Fibroblast of mammary gland (primary cell): ENCODE measurements around the gene CCNL2.

Experiments
- DNase-seq: peaks from one replicate; pipeline ENCODE4 v3.0.0-alpha.2; 2010; ENCODE audit warnings: low read depth
- H3K4me3 ChIP-seq: 2 replicates; pipeline ENCODE4 v1.5.1; 2011; ENCODE audit warnings: low read depth, mild to moderate bottlenecking, low read length, moderate library complexity; ENCODE audit not compliant: control insufficient read depth
- TF ChIP-seq, protein P1 (sequence below): conservative IDR thresholded peaks from 2 replicates; pipeline ENCODE4 v1.5.1; 2011; ENCODE audit warnings: low read depth, low read length, inconsistent platforms; ENCODE audit not compliant: control insufficient read depth, insufficient read depth

Gene CCNL2

DNA sequence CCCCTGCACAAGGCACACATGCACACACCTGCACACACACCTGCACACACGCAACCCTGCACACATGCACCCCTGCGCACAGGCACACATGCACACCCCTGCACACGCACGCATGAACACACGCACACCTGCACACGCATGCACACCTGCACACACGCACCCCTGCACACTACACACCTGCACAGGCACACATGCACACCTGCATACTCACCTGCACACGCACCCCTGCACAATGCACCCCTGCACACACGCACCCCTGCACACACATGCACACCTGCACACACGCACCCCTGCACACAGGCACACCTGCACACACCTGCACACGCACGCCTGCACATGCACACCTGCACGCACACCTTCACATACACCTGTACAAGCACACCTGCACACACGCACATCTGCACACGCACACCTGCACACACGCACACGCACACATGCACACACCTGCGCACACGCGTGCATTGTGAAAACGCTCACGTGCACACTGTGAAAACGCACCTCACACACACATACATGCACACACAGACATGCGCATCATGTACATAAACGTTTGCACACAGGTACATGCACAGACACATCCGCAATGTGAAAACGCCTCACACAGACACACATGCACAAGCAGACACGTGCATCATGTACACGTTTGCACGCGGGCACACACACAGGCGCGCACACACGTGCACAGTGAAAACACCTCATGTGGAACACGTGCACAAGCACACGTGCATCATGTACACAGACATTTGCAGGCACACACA is 58.2 kb downstream of the CCNL2 start:
- no peak for DNase-seq
- H3K4me3 ChIP-seq = no peak overlapping the region
- TF ChIP-seq, protein P1, sequence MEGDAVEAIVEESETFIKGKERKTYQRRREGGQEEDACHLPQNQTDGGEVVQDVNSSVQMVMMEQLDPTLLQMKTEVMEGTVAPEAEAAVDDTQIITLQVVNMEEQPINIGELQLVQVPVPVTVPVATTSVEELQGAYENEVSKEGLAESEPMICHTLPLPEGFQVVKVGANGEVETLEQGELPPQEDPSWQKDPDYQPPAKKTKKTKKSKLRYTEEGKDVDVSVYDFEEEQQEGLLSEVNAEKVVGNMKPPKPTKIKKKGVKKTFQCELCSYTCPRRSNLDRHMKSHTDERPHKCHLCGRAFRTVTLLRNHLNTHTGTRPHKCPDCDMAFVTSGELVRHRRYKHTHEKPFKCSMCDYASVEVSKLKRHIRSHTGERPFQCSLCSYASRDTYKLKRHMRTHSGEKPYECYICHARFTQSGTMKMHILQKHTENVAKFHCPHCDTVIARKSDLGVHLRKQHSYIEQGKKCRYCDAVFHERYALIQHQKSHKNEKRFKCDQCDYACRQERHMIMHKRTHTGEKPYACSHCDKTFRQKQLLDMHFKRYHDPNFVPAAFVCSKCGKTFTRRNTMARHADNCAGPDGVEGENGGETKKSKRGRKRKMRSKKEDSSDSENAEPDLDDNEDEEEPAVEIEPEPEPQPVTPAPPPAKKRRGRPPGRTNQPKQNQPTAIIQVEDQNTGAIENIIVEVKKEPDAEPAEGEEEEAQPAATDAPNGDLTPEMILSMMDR = no peak

DNA sequence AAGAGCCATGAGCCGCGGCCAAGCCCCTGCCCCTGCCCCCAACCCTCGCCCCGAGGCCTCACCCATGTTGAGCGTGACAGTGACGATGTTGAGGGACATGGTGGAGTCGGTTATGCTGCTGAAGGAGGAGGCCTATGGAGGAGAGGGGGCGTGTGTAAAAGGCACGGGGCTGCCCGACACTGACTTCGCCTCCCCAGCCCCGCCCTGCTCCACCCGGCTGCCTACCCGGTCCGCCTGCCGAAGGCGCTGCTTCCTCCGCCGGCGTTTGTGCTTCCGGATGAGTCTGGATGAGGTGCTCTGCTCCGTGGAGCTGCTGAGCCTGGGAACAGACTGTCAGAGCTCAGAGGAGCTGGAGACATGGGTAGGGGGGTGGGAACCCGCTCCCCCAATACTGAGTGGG is 59.0 kb downstream of the CCNL2 start:
- TF ChIP-seq, protein P1 = no peak
- no peak for DNase-seq
- no peak overlapping the region for H3K4me3 ChIP-seq

DNA sequence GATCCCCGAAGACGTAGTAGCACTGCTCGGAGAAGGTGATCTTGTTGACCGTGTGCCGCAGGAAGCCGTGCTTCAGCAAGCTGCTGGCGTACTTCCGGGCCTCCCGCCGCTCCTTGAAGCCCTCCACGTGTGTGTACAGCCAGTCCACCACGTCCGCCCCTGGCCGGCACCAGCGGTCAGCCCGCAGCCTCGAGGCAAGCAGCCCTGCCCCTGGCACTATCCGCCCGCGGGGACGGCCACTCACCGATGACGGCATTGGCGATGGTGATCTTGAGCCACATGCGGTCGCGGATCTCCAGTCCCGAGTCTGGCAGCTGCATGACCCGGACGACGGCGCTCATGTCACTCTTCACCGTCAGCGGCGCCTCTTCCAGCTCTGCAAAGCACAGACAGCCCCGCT is 60.9 kb downstream of the CCNL2 start:
- no peak overlapping the region for H3K4me3 ChIP-seq
- TF ChIP-seq, protein P1 = no peak
- DNase-seq = no peak

DNA sequence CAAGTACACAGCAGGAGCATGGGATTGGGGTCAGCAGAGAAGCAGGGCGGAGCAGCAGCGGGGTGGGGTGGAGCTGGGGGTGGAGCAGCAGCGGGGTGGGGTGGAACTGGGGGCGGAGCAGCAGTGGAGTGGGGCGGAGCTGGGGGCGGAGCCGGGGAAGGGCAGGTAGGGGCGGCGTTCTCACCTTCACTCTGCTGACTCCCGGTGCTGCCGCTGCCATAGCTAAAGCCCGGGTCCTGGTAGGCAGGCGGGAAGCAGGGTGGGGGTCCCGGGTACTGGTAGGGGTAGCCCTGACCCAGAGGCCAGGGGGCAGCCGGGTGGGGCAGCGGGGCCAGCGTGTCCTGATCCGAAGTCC is 61.4 kb downstream of the CCNL2 start:
- no peak for DNase-seq
- TF ChIP-seq, protein P1 = no peak
- H3K4me3 ChIP-seq = no peak overlapping the region

DNA sequence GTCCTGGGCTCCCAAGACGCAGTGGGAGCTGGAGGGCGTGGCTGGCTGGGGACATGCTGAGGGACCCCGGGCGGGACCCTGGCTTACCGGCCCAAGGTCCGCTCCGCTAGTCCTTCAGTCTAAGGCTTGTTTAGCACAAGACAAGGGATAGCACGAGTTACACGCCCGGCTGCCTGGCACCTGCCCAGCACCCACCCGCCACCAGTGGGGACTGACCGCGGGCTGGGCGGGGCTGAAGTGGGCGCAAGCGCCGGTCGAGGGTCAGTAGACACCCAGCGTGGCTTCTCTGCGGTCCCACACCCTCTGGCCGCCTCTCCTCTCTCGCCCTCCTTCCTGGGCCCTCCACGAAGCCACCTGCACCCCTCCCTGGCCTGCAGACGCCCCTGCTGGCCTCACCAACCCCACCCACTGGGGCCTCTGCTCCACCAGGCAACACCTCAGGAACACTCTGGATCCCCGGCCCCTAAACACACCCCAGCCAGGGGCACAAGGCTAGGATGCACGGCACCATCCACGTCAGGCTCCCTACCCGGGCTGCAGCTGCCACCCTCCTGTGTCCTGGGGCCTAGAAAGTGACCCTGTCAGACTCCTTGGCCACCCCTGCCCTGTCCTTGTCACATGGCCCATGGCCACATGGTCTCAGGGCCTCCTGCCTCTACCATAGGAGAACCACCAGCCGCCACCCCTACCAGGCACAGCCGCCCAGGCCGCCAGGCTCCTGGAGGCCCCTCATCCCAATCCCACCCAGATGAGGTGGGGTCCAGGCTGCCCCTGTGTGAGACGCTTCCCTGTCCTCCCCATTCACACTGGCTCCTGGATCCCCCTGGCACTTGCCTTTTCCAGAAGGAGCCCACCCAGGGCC is 62.0 kb downstream of the CCNL2 start:
- TF ChIP-seq, protein P1 = no peak
- no peak overlapping the region for H3K4me3 ChIP-seq
- DNase-seq = no peak

DNA sequence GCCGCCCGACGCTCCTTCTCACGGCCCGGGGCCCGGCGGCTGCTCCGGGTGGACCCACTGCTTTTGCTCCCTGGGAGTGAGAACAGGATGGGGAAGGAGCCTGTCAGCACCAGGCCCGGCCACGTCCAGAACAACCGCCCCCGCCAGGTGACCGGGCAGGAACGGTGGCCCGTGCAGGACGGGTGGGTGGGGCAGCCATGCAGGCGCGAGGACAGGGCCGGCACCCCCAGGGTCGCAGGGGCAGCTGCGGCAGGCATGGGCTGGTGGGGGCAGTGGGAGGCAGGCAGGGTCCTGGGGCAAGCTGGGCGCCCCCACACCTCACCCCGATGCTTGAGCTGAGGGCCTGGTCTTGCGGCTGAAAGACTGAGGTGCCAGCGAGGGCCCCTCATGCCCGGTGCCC is 62.7 kb downstream of the CCNL2 start:
- no peak overlapping the region for H3K4me3 ChIP-seq
- no peak for DNase-seq
- TF ChIP-seq, protein P1 = no peak
